ENCODE results near the gene ACTR8.
A peak's percentile ranks its signal among the peaks of the same experiment; 100 is the strongest.

ACTR8 gene

DNA sequence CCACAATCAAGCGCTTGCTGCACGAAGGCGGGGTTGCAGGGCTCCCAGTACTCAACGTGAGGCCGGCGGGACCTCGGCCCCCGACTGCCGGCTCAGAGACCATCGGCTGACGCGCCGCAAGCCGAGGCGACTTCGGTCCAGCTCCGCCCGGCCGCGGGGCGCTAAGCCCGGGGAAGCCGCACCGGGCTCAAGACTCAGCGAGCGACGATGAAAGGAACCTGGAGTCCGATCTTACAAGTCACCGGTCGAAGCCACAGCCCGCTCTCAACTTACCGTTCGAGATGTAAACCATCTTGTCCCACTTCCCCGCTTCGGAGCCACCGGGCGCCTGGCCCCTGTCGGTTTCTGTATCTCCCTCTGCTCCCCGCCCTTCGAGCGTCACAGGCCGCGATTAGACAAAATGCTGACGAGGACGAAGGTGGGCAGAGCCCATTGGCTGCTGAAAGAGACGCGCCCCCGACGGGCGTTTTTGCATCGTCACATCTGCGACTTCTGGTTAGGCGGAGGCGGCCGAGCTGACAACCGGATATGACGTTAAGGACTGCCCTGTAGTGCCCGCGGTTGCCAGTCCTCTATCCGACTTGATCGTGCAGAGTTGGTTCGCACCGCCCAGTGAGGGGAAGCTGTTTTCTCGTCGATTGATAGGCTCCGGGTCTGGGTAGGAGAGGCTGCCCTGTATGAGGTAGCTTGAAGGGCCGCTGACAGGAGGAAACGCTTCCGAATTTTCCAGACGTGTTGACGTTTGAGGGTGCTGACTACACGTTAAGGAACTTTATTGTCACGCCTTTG is 9.7 kb upstream of the ACTR8 start, which contains the start of gene SELENOK:
Gene SELENOK (minus strand): TSS at position 363 of the 789 bp plus-strand sequence.
- H3K4me1 ChIP-seq (ENCODE audit: insufficient read depth, low read length, poor library complexity, severe bottlenecking): peaks cover 18% of the 10 kb centered on the region
- no peaks in the 10 kb centered on the region for H3K36me3 ChIP-seq (ENCODE audit: insufficient read depth, low read length)
- H4K20me1 ChIP-seq (ENCODE audit: insufficient read depth, low read length, poor library complexity, severe bottlenecking): peaks cover 7% of the 10 kb centered on the region
- H3F3A ChIP-seq (ENCODE audit: low read depth): no peaks in the 10 kb centered on the region
- H2AFZ ChIP-seq (ENCODE audit: low read length): peak within 1 kb of the TSS; percentile 79
- H3K79me2 ChIP-seq (ENCODE audit: insufficient read depth, low read length): peaks cover 13% of the 10 kb centered on the region; the same call in 1 of the 2 replicates
- H3K9me2 ChIP-seq (replicated peaks; ENCODE audit: low read depth, low read length): no peaks in the 10 kb centered on the region
- H3K27me3 ChIP-seq (ENCODE audit: insufficient read depth, low read length, poor library complexity, severe bottlenecking): peaks cover 49% of the 10 kb centered on the region
- peak within 1 kb of the TSS; percentile 83 for H3K9ac ChIP-seq (ENCODE audit: low read depth, low read length, poor library complexity, severe bottlenecking)
- H3K4me3 ChIP-seq (ENCODE audit: low read length, poor library complexity, severe bottlenecking): peak within 1 kb of the TSS; percentile 82
- TF ChIP-seq EZH2phosphoT487 (IDR thresholded peaks at IDR 0.05; ENCODE audit: borderline replicate concordance): no peak
- TF ChIP-seq, protein P1, sequence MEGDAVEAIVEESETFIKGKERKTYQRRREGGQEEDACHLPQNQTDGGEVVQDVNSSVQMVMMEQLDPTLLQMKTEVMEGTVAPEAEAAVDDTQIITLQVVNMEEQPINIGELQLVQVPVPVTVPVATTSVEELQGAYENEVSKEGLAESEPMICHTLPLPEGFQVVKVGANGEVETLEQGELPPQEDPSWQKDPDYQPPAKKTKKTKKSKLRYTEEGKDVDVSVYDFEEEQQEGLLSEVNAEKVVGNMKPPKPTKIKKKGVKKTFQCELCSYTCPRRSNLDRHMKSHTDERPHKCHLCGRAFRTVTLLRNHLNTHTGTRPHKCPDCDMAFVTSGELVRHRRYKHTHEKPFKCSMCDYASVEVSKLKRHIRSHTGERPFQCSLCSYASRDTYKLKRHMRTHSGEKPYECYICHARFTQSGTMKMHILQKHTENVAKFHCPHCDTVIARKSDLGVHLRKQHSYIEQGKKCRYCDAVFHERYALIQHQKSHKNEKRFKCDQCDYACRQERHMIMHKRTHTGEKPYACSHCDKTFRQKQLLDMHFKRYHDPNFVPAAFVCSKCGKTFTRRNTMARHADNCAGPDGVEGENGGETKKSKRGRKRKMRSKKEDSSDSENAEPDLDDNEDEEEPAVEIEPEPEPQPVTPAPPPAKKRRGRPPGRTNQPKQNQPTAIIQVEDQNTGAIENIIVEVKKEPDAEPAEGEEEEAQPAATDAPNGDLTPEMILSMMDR (conservative IDR thresholded peaks at IDR 0.05; ENCODE audit: low read length): no peak
- peak within 1 kb of the TSS; percentile 73 for H3K4me2 ChIP-seq (ENCODE audit: low read depth, low read length, poor library complexity, severe bottlenecking)
- no peaks in the 10 kb centered on the region for H3K9me3 ChIP-seq (ENCODE audit: insufficient read depth, low read depth, low read length)

DNA sequence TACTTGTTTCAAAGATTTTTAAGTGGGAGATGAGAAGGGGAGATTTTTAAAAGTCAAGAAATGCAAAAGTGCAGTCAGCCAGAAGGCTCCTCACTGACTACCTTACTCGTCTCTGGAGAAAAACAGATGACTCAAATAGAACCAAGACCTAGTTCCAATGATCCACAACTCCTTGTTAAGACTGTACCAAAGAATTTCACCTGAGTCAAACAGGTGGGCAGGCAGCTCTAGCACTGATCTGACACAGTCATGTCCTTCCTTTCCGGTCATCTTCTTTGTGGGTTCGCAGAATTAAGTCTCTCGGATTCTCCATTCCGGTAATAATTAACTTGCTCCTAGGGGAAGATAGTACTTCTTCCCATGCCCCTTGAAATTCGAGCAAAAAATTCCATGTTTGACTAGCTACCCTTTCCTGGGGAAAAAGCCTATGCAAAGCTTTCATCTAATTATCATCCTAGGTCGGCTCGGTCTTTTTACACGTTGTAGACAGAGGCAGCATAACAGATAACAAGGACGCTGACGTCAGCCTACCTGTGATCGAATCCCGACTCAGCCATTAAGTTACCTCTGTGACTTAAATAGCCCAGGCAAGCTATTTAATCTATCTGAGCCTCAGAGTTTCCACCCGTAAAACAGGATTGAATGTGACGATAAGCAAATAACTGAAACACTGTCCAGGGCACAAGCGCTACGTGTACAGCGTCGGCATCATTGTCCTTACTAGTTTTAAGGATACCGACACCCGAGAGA is 8.9 kb upstream of the ACTR8 start:
- peaks cover 44% of the 10 kb centered on the region for H3K27me3 ChIP-seq (ENCODE audit: insufficient read depth, low read length, poor library complexity, severe bottlenecking)
- no peak for TF ChIP-seq EZH2phosphoT487 (IDR thresholded peaks at IDR 0.05; ENCODE audit: borderline replicate concordance)
- TF ChIP-seq, protein P1 (conservative IDR thresholded peaks at IDR 0.05; ENCODE audit: low read length): no peak
- peak overlapping the region; percentile 71 for H3K4me2 ChIP-seq (ENCODE audit: low read depth, low read length, poor library complexity, severe bottlenecking)
- H3K4me3 ChIP-seq (ENCODE audit: low read length, poor library complexity, severe bottlenecking): peak overlapping the region; percentile 82
- H3K4me1 ChIP-seq (ENCODE audit: insufficient read depth, low read length, poor library complexity, severe bottlenecking): peaks cover 19% of the 10 kb centered on the region
- H4K20me1 ChIP-seq (ENCODE audit: insufficient read depth, low read length, poor library complexity, severe bottlenecking): peaks cover 7% of the 10 kb centered on the region
- no peaks in the 10 kb centered on the region for H3F3A ChIP-seq (ENCODE audit: low read depth)
- H3K79me2 ChIP-seq (ENCODE audit: insufficient read depth, low read length): peaks cover 13% of the 10 kb centered on the region; the same call in 1 of the 2 replicates
- peak overlapping the region; percentile 79 for H2AFZ ChIP-seq (ENCODE audit: low read length)
- no peaks in the 10 kb centered on the region for H3K9me2 ChIP-seq (replicated peaks; ENCODE audit: low read depth, low read length)
- no peaks in the 10 kb centered on the region for H3K9me3 ChIP-seq (ENCODE audit: insufficient read depth, low read depth, low read length)
- H3K36me3 ChIP-seq (ENCODE audit: insufficient read depth, low read length): no peaks in the 10 kb centered on the region; the same call in 1 of the 2 replicates
- H3K9ac ChIP-seq (ENCODE audit: low read depth, low read length, poor library complexity, severe bottlenecking): peak overlapping the region; percentile 83

DNA sequence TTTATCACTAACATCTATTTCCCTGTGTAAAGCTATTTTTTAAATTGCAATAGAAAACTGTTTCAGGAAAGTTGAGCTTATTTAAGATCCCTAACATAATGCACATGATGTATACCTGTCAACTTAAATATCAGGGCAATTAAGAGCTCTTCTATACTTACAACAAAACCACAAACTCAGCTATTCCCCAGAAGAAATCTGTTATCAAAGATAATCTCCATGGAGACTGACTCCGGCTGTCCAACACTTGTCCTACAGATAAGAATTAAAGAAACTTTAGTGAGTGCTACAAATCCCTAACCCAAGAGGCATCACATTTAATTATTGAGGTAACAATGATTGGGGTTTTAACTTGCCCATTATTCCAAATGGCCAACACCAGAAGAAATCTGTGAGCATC is 6.3 kb upstream of the ACTR8 start:
- peaks cover 22% of the 10 kb centered on the region for H3K27me3 ChIP-seq (ENCODE audit: insufficient read depth, low read length, poor library complexity, severe bottlenecking)
- no peak overlapping the region for H2AFZ ChIP-seq (ENCODE audit: low read length)
- no peaks in the 10 kb centered on the region for H3K9me3 ChIP-seq (ENCODE audit: insufficient read depth, low read depth, low read length)
- no peak overlapping the region for H3K9ac ChIP-seq (ENCODE audit: low read depth, low read length, poor library complexity, severe bottlenecking)
- no peak for TF ChIP-seq EZH2phosphoT487 (IDR thresholded peaks at IDR 0.05; ENCODE audit: borderline replicate concordance)
- TF ChIP-seq, protein P1 (conservative IDR thresholded peaks at IDR 0.05; ENCODE audit: low read length): no peak
- peaks cover 7% of the 10 kb centered on the region for H4K20me1 ChIP-seq (ENCODE audit: insufficient read depth, low read length, poor library complexity, severe bottlenecking)
- H3K79me2 ChIP-seq (ENCODE audit: insufficient read depth, low read length): peaks cover 13% of the 10 kb centered on the region; the same call in 1 of the 2 replicates
- no peaks in the 10 kb centered on the region for H3F3A ChIP-seq (ENCODE audit: low read depth)
- no peak overlapping the region for H3K4me3 ChIP-seq (ENCODE audit: low read length, poor library complexity, severe bottlenecking)
- H3K36me3 ChIP-seq (ENCODE audit: insufficient read depth, low read length): peaks cover 4% of the 10 kb centered on the region; the same call in 1 of the 2 replicates
- peaks cover 19% of the 10 kb centered on the region for H3K4me1 ChIP-seq (ENCODE audit: insufficient read depth, low read length, poor library complexity, severe bottlenecking)
- peak overlapping the region; percentile 25 for H3K4me2 ChIP-seq (ENCODE audit: low read depth, low read length, poor library complexity, severe bottlenecking)
- H3K9me2 ChIP-seq (replicated peaks; ENCODE audit: low read depth, low read length): no peaks in the 10 kb centered on the region
